Activated CD8-positive, alpha-beta memory T cell treated with anti-CD3 and anti-CD28 coated beads for 36 hours (primary cell): Measurements from ENCODE around the gene TMEM178B. TPM values are rescaled to one million over a fixed set of nuclear protein-coding genes. Genes with fewer than 3 reads are reported as not detected.
"Not testable (repeated sequence)": the region's sequence is repeated elsewhere in the genome, so short reads cannot be mapped to it uniquely, and the experiment has no call there.

Experiments
- CTCF ChIA-PET: fragments of 350-600 bp; sonication (Branson Sonifier 250); formaldehyde crosslinking; loops from one replicate; lab custom pipeline; 2021; ENCODE audit warnings: antibody characterized with exemption; lab: Charles Lee
- POLR2A ChIA-PET: fragments of 350-600 bp; sonication (Branson Sonifier 250); formaldehyde crosslinking; loops from one replicate; lab custom pipeline; 2021; ENCODE audit warnings: antibody characterized with exemption; lab: Charles Lee
- total RNA-seq, 2 experiments: library from RNA; stranded (reverse); gene quantifications; one replicate each; pipeline ENCODE4 v1.2.3, GENCODE V29; 2021

The TMEM178B gene
- total RNA-seq, 2 experiments from 2014 or later: 0.51 to 0.75 TPM

- POLR2A ChIA-PET: interaction anchor here (0.6 kb wide), 1 partner anchor 521 kb away, joined by 3 read pairs; no protein-coding TSS in a partner anchor
- CTCF ChIA-PET: no interaction called here
Observed at GRCh38 chr7:141072548-141073172, 1.2 kb upstream of the TMEM178B start.

- ChIA-PET CTCF (no interaction called here), POLR2A (interaction anchor here (0.6 kb wide), 1 partner anchor 520 kb away, joined by 3 read pairs; no protein-coding TSS in a partner anchor)
Observed at GRCh38 chr7:141073173-141073640, 657 bp upstream of the TMEM178B start.

- POLR2A ChIA-PET: no interaction called here
- CTCF ChIA-PET: interaction anchor here (0.6 kb wide), 1 partner anchor 63 kb away, joined by 3 read pairs; no protein-coding TSS in a partner anchor
Observed at GRCh38 chr7:141074162-141074991, 513 bp downstream of the TMEM178B start.

GRCh38 chr7:141074997-141075396 is 1.1 kb downstream of the TMEM178B start:
- ChIA-PET CTCF (no interaction called here), POLR2A (no interaction called here)

- CTCF ChIA-PET: interaction anchor here (0.6 kb wide), 1 partner anchor 104 kb away, joined by 4 read pairs; no protein-coding TSS in a partner anchor
- POLR2A ChIA-PET: no interaction called here
Observed at GRCh38 chr7:141076377-141076776, 2.5 kb downstream of the TMEM178B start.

GRCh38 chr7:141079219-141079618 is 5.4 kb downstream of the TMEM178B start:
- ChIA-PET POLR2A (no interaction called here), CTCF (no interaction called here)

- CTCF ChIA-PET, POLR2A ChIA-PET: not testable (repeated sequence)
Observed at GRCh38 chr7:141089490-141089889, 15.6 kb downstream of the TMEM178B start.

GRCh38 chr7:141094336-141095070 is 20.6 kb downstream of the TMEM178B start:
- ChIA-PET POLR2A (no interaction called here), CTCF (no interaction called here)

GRCh38 chr7:141097430-141097829 is 23.6 kb downstream of the TMEM178B start:
- POLR2A ChIA-PET: no interaction called here

GRCh38 chr7:141102436-141102835 is 28.6 kb downstream of the TMEM178B start:
- CTCF ChIA-PET: interaction anchor here (0.8 kb wide), 1 partner anchor 34 kb away, joined by 3 read pairs; no protein-coding TSS in a partner anchor
- POLR2A ChIA-PET: no interaction called here

More at GRCh38 chr7:141097430-141097829, 23.6 kb downstream of the TMEM178B start:
- CTCF ChIA-PET: no interaction called here

GRCh38 chr7:141103847-141104429 is 30.1 kb downstream of the TMEM178B start:
- ChIA-PET POLR2A (no interaction called here), CTCF (no interaction called here)

GRCh38 chr7:141113131-141113530 is 39.3 kb downstream of the TMEM178B start:
- POLR2A ChIA-PET: no interaction called here
- CTCF ChIA-PET: no interaction called here

GRCh38 chr7:141114029-141114664 is 40.3 kb downstream of the TMEM178B start:
- CTCF ChIA-PET: no interaction called here

GRCh38 chr7:141115965-141116364 is 42.1 kb downstream of the TMEM178B start:
- CTCF ChIA-PET: no interaction called here
- POLR2A ChIA-PET: no interaction called here

More at GRCh38 chr7:141114029-141114664, 40.3 kb downstream of the TMEM178B start:
- POLR2A ChIA-PET: no interaction called here

GRCh38 chr7:141116661-141117060 is 42.8 kb downstream of the TMEM178B start:
- CTCF ChIA-PET, POLR2A ChIA-PET: not testable (repeated sequence)

GRCh38 chr7:141118767-141119166 is 44.9 kb downstream of the TMEM178B start:
- CTCF ChIA-PET: no interaction called here
- POLR2A ChIA-PET: no interaction called here

- POLR2A ChIA-PET: no interaction called here
Observed at GRCh38 chr7:141119187-141119586, 45.3 kb downstream of the TMEM178B start.

GRCh38 chr7:141122736-141123135 is 48.9 kb downstream of the TMEM178B start:
- POLR2A ChIA-PET: interaction anchor here (0.5 kb wide), 1 partner anchor 551 kb away, joined by 4 read pairs; no protein-coding TSS in a partner anchor
- CTCF ChIA-PET: no interaction called here

More at GRCh38 chr7:141119187-141119586, 45.3 kb downstream of the TMEM178B start:
- CTCF ChIA-PET: no interaction called here

GRCh38 chr7:141123522-141123921 is 49.7 kb downstream of the TMEM178B start:
- ChIA-PET POLR2A (no interaction called here), CTCF (no interaction called here)
